GM19463 (cell line): ENCODE measurements around the gene CENATAC.
A peak's percentile ranks its signal among the peaks of the same experiment; 100 is the strongest.
"Not testable (repeated sequence)": the region's sequence is repeated elsewhere in the genome, so short reads cannot be mapped to it uniquely, and the experiment has no call there.

Experiments
- ATAC-seq: cut with Tn5 transposase; IDR thresholded peaks from one replicate; pipeline ENCODE4 v1.9.1; 2021; ENCODE audit warnings: mild to moderate bottlenecking, moderate library complexity; ENCODE audit not compliant: unreplicated experiment

CENATAC gene

DNA sequence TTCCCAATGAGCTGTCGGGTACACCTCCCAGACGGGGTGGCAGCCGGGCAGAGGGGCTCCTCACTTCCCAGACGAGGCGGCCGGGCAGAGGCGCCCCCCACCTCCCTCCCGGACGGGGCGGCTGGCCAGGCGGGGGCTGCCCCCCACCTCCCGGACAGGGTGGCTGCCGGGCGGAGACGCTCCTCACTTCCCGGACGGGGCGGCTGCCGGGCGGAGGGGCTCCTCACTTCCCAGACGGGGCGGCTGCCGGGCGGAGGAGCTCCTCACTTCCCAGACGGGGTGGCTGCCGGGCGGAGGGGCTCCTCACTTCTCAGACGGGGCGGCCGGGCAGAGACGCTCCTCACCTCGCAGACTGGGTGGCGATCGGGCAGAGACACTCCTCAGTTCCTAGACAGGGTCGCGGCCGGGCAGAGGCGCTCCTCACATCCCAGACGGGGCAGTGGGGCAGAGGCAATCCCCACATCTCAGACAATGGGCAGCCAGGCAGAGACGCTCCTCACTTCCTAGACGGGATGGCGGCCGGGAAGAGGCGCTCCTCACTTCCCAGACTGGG is 6.4 kb upstream of the CENATAC start:
- ATAC-seq = not testable (repeated sequence)

- ATAC-seq = no peak
Observed at GRCh38 chr11:118996926-118997626, 862 bp upstream of the CENATAC start.

DNA sequence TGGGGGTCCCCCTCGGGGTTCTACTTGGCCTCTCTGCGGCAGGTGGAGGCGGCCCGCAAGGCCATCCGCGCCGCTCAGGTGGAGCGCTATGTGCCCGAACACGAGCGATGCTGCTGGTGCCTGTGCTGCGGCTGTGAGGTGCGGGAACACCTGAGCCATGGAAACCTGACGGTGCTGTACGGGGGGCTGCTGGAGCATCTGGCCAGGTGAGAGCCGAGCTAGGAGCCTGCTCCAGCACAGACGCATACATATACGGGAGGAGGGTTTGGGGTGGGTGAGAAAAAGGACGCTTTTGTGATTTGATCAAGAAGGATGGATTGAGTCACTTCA is 415 bp downstream of the CENATAC start:
- peak; percentile 4 for ATAC-seq

DNA sequence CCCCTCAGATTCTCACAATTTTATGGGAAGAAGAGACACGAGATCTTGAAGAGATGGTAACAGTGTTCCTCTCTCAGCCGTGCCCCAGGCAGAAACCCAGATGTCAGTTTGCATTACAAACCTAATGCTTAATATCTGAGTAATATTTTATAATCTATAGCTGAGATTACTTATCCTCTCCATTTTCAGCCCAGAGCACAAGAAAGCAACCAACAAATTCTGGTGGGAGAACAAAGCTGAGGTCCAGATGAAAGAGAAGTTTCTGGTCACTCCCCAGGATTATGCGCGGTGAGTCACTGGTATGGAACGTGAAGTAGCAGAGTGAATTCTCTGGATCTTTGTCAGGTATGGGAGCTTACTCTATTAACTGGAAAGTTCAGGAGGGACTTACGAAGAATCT is 884 bp downstream of the CENATAC start:
- ATAC-seq = no peak

GRCh38 chr11:119000906-119001305 is 3.0 kb downstream of the CENATAC start:
- ATAC-seq = no peak

DNA sequence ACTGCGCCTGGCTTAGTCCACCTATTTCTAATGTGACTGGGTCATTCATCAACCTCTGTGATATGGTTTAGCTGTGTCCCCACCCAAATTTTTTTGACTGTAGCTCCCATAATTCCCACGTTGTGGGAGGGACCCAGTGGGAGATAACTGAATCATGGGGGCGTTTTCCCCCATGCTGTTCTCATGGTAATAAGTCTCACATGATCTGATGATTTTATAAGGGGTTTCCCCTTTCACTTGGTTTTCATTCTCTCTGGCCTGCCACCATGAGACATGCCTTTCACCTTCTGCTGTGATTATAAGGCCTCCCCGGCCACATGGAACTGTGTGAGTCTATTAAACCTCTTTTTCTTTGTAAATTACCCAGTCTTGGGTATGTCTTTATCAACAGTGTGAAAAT is 8.7 kb downstream of the CENATAC start:
- ATAC-seq = no peak

DNA sequence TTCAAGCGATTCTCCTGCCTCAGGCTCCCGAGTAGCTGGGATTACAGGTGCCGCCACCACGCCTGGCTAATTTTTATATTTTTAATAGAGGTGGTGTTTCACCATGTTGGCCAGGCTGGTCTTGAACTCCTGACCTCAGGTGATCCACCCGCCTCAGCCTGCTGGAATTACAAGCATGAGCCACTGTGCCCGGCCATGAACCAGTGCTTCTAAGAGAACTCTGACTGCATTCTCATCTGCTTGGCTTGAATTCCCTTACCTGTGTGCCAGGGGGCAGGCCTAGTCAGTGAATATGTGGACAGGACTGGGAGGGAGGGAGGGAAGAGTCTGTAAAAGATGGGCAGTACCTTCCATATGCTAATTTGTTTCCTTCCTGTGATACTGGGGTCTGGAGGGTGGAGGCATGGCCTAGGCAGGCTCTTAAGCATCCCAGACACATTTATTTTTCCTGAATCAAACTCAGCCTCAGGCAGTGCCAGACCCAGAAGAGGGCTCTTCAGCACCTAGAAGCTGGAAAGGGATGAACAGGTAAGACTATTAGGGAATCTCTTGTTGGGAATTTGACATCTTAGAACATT is 13.6 kb downstream of the CENATAC start:
- ATAC-seq = no peak

GRCh38 chr11:119012629-119013170 is 14.8 kb downstream of the CENATAC start:
- ATAC-seq = no peak

GRCh38 chr11:119014209-119014924 is 16.4 kb downstream of the CENATAC start:
- no peak for ATAC-seq

DNA sequence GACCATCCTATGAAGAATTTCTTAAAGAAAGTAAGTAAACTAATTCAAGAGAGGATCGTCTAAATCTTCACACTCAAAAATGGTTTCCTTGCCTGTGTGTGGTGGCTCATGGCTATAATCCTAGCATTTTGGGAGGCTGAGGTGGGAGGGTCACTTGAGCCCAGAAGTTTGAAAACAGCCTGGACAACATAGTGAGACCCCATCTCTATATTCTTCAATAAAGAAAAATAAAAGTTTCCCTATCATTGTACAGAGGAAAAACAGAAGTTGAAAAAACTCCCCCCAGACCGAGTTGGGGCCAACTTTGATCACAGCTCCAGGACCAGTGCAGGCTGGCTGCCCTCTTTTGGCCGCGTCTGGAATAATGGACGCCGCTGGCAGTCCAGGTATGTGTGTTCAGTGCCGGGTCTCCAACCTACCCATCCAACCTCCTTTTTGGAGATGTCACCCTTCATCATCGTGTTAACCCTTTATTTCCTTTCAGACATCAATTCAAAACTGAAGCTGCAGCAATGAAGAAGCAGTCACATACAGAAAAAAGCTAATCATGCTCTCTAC is 17.2 kb downstream of the CENATAC start:
- no peak for ATAC-seq

DNA sequence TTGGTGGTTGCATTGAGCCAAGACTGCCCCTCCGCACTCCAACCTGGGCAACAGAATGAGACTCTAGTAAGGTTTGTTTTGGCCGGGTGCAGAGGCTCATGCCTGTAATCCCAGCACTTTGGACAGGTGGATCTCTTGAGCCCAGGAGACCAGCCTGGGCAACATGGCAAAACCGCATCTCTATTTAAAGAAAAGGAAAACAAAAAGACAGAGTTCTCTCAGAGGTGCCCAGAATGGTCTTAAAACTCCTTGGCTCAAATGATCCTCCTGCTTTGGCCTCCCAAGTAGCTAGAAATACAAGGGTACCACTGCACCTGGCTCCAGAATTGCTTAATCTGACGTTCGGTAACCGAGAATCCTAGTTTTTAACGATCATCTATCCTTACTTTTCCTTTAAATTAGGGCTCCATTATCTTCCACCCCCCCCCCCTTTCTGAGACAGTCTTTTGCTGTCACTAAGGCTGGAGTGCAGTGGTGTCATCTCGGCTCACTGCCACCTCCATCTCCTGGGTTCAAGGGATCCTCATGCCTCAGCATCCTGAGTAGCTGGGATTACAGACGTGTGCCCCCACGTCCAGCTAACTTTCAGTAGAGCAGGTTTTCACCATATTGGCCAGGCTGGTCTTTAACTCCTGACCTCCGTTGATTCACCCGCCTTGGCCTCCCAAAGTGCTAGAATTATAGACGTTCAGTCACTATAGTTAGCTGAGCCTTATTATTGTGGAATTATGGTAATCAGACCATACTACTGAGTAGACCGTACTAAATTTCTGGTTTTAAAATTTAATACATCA is 18.5 kb downstream of the CENATAC start:
- ATAC-seq = no peak

GRCh38 chr11:119017377-119017776 is 19.4 kb downstream of the CENATAC start:
- ATAC-seq = not testable (repeated sequence)

DNA sequence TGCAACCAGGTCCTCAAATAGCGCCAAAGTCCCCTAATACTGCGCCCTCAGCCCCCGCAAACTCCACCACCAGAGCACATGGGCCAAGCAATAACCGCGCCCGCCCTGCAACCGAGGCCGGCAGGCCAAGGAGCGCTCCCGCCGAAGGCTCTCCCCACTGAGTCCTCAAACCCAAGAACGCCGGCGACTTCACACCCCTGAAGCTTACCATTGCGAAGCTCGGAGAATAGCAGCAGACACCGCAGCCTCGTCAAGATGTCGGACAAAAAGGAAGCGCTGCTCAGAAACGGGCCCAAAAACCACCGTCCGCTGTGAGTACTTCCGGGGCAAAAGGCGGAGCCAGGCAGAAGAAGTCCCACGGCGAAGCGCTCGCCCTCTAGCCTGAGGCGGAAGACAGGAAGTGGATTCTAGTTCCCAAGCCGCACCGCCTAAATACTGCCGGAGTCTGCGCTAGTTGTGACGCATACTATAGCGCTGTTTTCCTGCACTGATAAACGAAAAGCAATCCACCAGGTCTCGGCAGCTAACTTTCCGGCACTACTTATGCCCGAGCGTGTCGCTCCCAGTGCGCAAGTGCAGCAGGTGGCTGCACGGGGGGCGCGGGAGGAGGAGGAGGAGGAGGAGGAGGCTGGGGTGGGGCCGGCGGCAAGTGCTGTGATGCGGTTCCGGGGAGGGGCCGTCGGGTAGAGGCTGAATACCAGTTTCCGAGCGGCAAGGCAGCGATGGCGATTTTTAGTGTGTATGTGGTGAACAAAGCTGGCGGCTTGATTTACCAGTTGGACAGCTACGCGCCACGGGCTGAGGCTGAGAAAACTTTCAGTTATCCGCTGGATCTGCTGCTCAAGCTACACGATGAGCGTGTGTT is 20.4 kb downstream of the CENATAC start, which contains the start of the genes RPS25 and TRAPPC4:
TSS of gene RPS25 (minus strand) at position 270 of the 865 bp plus-strand sequence. CDS start at position 211, 59 bp downstream.
TSS of gene TRAPPC4 (plus strand) at position 693 of the 865 bp plus-strand sequence. CDS start at position 723, 30 bp downstream.
- peak; percentile 89 for ATAC-seq

DNA sequence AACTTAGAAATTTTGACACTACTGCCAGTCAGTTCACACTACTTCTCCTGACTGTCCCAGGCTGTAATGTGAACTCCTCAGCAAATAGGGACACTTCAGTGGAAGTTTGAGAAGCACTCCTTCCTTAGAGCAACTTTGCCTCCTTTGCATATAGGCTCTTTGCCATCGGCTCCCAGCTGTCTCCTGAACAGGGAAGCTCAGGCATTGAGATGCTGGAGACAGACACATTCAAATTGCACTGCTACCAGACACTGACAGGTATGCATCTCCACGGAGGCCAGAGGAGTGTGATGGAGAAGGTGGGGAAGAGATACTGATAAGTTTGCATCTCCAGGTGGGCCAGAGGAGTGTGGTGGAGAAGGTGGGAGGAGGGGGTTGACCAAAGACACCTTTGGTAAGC is 22.1 kb downstream of the CENATAC start:
- ATAC-seq = no peak

GRCh38 chr11:119021631-119022030 is 23.7 kb downstream of the CENATAC start:
- no peak for ATAC-seq

DNA sequence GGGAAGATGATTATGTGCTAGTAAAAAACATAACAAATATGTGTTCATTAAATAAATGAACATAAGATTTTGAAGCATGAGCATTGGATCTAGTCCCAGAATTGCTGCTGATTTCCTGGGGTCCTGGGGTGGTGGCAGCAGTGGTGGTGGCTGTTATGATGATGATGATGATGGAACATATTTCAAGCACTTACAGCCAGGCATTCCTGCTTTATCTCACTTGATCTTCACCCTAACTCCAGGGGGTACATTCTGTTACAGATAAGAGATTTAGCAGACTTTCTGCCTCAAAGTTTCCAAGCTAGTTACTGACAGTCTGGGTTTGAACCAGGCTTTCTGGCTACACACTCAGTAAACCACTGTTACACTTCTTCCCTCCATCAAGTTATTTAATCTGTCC is 25.8 kb downstream of the CENATAC start:
- ATAC-seq = no peak

GRCh38 chr11:119024430-119025098 is 26.6 kb downstream of the CENATAC start:
- ATAC-seq = no peak

- ATAC-seq = no peak
Observed at GRCh38 chr11:119025099-119025473, 27.1 kb downstream of the CENATAC start.

DNA sequence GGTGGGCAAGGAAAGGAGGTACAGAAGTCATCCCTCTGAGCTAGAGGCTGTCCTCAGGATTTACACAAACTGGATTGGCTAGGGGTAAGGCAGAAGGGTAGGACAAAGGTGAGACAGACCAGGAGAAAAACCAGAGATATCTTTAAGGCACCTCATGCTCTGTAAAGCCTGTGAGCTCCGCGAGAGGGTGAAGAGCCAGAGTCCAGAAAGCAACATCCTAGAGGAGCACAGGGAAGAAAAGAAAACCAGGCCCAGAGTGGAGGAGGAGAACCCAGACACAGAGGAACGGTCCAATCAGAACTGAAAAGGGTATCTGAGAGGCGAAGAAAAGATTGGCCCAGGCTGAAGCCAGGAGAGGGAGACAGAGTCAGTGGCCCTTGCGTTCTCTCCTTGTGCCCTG is 27.6 kb downstream of the CENATAC start:
- no peak for ATAC-seq
